Cardiac septum (tissue), 1 donor: Measurements from ENCODE around the gene EPHA4. TPM values are rescaled to one million over a fixed set of nuclear protein-coding genes. Genes with fewer than 3 reads are reported as not detected.

Experiments
- DNase-seq: peaks from one replicate; pipeline ENCODE4 v3.0.0-alpha.2; 2020; ENCODE audit warnings: low spot score
- intact Hi-C: fragments of 100-400 bp; cut with DNase I; formaldehyde crosslinking; loops from one replicate; pipeline ENCODE4 v1.14.0; 2022
- total RNA-seq: library from RNA; stranded (reverse); fragmentation: NEBNext Ultra II Directional; extraction: Animal tissue kit (Norgen Biotek cat#: 25700); gene quantifications from one replicate; pipeline ENCODE4 v1.2.1, GENCODE V29; 2021
- donor health status: DM: no; HTN: no; CAD: no.

The EPHA4 gene
- total RNA-seq, 1 donor from 2014 or later: 72.6 TPM

DNA sequence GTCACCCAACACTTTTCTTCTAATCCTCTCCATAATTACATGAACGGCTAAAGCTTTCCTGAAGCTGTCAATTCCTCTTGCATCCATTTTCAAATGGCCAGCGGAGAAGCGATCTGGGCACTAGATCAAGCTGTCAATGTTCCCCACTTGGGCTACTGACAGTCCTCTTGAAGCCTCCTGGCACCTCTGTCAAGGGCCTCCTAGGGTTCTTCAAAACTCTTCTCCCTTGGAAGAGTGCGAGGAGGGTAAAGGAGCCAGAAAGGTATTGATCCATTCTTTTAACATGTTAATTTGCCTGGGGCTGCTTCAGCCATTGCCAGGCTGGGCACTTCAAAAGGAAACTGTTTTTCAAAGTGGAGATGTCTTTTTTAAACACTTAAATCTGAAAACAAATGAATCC, 19.8 kb downstream of the EPHA4 start:
- no peak for DNase-seq
- intact Hi-C loops: no loop called here

DNA sequence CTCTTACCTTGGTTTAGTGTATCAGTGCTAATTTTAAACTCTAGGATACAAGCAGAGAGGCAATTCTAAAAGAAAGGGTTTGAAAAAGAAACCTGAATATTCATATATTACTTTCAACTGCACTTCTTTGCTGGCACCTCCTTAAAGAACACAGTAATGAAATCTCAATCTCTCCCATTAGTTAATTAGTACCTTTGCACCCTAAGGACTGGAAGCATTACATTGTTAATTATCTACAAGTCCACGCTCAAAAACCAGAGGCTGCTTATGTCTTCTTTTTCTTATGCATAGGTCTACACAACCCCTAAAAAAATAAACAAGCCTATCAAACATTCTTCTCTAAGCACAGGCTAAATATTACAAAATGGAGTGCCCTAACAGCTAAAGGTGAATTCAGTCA, 20.2 kb downstream of the EPHA4 start:
- DNase-seq: no peak
- intact Hi-C loops: no loop called here

DNA sequence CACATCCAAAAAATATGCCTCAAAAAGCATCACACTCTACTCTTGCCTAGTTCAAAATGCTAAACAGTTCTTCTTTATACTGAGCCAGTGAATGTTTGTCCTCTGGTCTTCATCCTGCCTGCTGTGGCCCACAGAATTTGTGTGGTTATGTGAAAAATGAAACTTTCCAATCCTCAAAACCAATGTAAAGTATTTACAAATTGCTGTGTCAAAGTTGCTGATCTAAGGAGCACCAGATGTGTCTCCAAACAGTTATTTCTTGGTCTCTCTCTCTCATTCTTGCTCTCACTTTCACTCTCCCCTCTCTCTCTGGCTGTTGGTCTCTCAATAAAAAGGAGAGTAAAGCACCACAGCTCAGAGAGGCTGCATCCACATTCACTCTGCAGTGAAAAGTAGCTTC, 23.0 kb downstream of the EPHA4 start:
- intact Hi-C loops: no loop called here

DNA sequence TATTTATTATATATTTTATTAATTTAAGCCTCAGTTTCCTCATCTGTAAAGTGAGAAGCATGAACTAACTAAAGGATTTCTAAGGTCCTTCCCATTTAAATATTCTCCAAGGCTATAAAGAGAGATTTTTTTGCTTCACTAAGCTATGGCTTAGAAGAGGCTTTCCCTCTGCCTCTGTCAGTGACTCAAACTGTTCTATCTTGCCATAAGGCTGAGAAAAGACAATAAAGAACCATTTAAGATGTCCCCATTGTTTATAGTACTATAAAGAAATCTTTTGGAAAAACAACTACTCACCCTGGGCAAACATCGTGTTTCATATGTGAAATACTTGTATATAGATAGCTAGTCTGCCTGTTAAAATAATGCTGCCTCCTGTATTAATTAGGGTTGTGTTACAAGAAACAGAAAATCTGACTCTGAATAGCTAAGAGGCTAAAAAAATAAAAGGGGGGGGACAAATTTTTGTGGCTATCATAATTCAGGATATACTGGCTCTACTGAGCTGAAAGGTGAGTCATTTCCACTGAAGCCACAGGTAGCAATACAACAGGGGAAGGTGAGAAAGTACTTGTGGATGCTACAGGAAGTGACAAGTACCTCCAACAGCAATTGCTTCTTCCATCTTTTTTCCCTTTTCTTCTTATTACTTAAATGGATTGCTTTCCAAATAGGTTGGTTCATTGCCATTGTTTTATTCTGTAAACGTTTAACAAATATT, 25.4 kb downstream of the EPHA4 start:
- no peak for DNase-seq
- intact Hi-C loops: no loop called here

More for the DNA sequence above, 23.0 kb downstream of the EPHA4 start:
- DNase-seq: no peak

DNA sequence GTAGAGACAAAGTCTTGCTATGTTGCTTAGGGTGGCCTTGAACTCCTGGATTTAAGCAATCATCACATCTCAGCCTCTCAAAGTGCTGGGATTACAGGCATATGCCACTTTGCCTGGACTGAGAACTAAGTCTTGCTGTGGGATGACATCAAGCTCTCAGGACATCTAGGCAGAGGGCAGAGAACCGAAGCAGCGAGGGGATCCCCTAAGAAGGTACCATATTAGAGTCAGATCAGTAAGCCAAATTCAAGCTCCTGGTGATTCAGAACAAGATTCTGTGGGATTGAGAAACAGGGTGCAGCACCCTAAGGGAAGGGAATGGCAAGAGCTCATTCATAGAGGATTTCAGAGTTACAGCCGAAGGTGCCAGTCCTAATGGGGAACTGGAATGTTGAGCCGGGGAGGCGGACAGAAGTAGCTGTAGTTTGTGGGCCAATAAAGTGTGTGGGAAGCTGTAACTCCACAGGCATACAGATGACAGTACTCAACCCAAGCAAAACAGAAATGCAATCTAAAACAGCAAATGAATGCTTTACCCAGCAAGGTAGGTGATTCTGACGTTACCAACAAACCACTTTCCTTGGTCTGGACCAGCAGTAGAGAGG, 30.9 kb downstream of the EPHA4 start:
- DNase-seq: no peak
- intact Hi-C loops: no loop called here

DNA sequence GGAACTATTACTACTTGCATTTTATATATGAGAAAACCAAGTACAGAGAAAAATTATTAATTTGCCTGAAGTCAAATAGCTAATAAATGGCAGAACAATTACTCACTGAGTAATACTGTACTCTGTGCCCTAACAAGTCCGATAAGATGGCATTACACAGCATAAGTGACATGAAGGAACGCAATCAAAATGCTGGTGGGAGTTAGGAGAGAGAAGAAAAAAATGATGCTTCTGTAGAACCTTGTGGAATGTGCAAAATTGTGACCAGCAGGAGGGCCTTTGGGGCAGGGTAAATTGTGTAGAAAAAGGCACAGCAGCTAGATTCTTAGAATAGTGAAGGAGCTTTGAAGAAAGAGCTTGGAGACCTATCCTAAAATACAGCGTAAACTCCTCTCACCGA, 32.9 kb downstream of the EPHA4 start:
- no peak for DNase-seq
- intact Hi-C loops: no loop called here

DNA sequence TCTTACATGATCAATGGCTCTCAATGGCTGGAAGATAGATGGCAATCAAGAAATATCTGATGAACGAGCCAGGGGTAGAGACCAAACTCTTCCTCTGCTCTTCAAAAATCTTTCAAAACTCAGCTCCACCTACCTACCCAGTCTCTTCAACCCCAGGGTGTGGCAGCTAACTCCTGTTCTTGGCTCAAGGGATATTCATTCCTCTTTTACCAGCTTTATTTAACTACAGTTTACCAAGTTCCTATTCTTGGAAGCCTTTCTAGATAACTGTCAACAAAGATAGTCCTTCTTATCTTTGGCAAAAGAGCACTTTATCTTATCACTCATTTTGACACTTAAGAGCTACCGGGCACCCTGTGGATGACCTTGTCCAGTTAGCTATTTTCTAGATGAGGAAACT, 36.3 kb downstream of the EPHA4 start:
- no peak for DNase-seq
- intact Hi-C loops: no loop called here

DNA sequence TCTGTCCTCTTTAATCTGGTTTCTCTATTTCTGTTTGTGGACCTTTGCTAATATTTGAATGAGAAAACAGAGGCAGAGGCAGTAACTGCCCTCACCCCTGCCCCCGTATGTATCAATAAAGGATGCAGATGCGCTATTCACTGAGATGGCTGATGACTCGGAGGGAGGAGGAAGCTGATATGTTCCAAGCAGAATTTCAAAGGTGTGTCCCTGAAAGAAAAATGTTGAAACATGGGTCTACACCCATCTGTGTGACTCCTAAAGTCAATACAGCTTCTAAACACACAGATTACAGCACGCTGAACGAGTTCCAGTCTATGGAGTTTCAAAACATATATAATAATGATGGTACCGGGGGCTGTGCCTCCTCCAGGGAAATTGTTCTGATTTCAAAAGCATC, 38.8 kb downstream of the EPHA4 start:
- intact Hi-C loops: no loop called here
- no peak for DNase-seq

DNA sequence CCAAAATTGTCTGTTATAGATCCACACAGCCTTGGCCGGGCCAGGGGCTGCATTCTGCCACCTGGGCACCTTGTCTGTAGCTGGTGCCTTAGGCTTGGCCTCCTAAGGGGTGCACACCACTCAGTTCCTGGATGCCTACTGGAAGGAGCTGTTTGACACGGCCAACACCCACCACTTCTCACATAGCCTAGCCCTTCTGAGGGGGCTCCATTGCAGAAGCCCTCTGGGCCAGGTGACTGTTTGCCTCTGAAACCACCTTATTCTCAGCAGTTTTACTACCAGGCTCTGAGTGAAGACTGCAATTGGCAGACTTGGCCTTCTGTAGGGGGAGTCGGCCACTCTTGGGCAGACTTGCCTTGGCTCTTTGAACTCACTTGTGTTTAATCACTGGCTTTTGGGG, 39.5 kb downstream of the EPHA4 start:
- intact Hi-C loops: loop anchor here (1.0 kb wide), 1 partner anchor 28 kb away; no protein-coding TSS in a partner anchor
- no peak for DNase-seq

DNA sequence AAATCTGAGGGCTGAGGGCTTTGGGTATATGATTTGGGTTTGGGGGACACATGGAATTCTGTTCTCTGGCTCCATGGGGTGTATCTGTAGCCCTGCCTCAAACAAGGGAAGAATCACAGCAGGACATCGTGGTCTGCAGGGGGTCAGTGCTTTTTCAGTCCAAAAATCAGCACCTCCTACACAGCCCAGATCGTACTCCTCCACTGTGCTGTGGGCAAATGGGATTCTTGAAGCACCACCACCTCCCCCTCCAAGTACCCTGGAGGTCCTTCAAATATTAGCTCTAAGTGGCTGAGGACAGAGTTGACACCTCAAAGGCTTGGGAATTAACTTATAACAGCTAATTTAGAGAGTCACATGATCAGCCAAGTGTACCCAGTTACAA, 41.5 kb downstream of the EPHA4 start:
- DNase-seq: no peak
- intact Hi-C loops: no loop called here

DNA sequence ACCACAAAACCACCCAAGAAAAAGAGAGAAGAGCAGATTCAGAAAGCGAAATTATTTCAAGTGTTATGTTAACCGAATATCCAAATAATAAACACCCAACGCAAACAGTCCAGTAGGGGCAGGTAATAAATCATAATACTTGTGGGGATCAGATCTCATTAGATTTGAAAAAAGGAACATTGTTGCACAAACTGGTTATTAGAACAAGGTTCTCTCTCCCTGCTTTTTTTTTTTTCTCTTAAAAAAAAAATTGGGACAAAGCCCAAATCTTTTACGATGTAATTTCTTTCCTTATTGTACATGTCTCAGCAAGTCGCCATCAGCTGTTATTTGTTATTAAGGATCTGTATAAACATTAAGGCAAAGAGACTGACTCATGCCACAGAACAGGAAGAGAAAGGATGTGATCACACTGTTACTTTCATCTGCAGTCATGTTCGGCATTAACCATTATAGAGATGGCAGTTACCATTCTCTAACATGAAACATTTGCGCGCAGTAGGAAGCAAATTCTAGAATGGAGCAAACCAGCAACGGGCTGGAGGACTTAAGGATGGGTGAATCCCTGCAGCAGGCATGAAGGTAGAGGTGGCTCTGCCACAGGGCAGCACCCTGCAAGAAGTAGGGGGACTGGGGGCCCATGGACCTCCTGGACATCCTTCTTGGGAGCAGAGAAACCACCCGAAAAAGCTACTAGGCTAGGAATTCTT, 42.0 kb downstream of the EPHA4 start:
- DNase-seq: no peak
- intact Hi-C loops: loop anchor here (5.0 kb wide), 2 partner anchors 42 to 293 kb away; partner anchors contain the start of gene EPHA4

DNA sequence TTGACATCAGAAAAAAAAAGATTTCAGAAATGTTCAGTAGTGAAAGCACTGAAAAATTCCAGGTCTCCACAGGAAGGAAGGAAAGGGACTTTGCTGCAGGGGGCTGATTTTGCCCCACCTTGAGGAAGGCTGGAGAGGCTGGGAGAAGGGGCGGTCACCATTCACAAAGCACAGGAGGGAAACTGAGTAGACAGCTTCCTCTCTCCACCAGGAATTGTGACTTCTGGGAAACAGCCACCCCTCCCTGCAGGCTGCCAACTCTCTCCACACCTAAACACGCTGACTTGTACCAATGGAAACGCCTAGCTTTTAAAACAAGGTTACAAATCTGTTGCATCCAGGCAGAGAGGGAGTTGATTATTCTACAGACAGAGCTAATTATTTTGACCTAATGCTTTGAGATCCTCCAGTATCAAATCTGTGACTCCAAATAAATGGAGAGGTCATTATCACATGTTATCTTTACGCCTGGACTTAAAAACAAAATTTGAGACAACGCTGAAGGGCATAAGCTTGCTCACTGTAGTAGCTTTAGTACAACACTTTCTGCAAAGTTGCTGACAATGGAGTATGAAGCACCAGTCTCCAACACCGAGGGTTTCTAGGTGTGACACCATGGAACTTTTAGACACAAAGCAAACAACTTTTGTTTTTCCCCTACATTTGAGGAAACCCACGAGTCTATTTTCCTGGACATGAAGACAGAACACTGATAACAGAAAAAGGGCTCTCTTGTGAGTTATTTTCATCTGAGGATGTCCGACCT, 42.7 kb downstream of the EPHA4 start:
- no peak for DNase-seq
- intact Hi-C loops: loop anchor here (5.0 kb wide), 2 partner anchors 43 to 292 kb away; partner anchors contain the start of gene EPHA4

DNA sequence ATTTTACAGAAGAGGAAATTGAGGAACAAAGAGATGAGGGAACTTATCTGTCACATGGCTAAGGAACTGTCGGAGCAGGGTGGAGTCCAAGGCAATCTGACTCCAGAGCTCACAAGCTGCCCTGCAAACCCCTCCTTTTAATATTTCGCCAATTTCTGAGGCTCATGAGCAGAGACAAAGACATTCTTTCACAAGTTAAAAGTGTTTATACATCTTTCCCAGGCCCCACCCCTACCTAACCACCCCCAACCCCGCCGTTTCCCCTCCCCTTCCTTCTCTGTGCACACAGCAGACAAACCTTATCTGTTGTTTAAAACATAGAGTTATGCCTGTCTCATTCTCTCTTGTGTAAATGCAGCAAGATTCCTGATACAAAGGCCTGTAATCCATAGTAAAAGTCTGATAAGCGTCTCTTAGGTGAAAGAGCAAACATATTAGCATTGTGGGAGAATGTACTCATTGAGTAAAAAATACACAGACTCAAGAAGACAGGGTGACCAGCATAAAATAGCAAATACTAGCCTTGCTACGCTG, 44.3 kb downstream of the EPHA4 start:
- intact Hi-C loops: loop anchor here (5.0 kb wide), 2 partner anchors 44 to 291 kb away; partner anchors contain the start of gene EPHA4
- DNase-seq: no peak

DNA sequence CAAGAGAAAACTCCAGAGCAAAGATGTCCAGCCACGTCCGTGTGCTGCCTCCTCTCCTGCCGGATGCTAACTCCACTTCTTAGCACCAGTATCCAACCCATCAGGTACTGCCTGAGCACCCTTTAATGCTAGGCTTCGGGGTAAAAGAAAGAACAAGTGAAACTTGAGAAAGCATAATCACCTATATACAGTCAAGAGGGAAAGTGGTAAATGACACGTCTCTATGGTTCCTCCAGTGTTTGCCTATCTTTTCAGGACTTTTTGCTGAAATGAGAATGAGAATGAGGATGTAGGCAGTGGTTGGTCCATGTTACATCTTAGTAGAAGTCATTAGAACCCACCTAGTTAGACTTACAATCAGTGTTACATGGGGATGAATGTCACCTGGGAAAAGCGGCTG, 47.9 kb downstream of the EPHA4 start:
- intact Hi-C loops: no loop called here
- DNase-seq: no peak

DNA sequence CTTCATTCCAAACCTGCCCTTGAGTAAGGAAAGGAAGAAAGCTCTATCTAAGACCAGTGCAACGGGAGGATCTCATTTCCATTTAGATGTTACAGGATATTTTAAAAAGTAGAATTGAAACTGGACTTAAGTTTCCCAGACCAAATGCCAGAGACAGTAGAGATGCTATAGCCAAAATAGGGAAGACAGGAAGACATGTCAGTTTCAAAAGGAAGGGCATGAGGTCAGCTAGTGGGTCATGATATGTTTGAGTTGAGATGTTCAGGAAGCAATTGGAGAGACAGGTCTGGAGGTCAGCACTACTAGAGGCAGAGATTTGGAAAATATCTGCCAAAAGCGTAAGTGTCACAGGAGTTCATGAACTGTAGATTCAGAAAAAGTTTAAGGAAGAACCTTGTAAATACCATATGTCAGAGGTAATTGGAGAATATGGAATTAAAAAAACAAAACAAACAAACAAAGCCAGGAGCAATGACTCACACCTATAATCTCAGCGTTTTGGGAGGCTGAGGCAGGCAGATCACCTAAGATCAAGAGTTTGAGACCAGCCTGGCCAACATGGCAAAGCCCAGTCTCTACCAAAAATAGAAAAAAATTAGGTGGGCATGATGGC, 50.8 kb downstream of the EPHA4 start:
- DNase-seq: no peak
- intact Hi-C loops: no loop called here

DNA sequence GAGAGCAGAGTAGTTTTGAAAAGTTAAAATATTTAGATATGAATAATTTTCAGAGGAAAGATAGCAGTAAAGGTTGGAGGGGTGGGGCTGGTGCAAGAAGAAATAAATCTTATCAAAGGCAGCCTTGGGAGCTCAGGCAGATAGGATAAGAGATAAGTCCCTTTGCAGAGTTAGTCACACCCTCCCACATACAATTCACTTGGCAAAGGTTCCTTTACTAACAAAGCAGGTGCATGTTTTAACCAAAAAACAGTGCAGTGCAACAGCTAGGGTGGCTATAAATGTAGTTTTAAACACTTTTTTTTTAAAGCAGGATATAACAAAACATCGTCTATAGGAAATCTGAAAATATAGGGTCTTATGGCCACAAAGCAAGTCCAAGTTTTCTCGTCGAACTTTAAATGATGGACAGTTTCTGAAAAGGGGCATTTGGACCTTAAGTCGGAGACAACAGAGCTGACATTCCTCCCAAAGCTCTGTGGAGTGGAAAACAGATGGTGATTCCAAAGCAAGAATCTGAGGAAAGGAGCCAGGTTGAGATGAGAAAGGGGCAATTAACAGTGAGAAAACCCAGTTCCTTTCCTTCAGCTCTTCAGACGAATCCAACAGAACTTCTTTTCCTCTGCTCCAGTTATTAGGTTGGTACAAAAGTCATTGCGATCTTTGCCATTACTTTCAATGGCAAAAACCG, 53.0 kb downstream of the EPHA4 start:
- intact Hi-C loops: loop anchor here (5.0 kb wide), 1 partner anchor 97 kb away; no protein-coding TSS in a partner anchor

DNA sequence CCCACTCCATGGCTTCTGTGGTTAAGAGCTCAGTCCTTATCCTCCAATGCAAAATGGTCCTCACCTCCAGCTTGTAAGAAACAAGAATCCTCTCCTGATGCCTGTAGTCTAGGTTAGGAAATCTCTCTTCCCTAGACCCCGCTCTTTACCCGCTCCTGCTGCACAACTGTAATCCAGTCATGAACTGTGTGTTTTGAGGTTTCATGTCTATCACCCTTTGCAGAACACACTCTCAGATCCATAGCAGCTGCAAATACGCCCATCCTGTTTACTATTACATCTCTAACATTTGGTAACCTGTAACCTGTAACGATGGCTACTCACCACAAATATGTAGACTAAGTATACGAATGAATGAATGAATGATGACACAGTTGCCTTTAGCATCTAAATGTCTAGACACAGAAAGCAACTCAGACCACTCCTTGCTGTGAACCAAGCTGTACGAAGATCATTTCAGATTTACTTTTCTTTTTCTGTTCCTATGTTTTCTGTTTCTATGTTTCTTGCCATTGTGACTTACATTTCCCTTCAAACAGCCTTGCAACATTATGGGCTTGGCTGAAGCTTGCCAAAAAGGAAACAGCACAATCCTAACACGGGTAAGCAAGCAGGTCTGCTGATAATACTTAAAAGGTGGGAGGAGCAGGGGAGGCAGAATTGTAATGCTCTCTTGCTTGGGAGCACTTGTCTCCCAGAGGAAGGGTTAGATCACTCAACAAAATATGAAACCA, 53.7 kb downstream of the EPHA4 start:
- no peak for DNase-seq
- intact Hi-C loops: loop anchor here (5.0 kb wide), 1 partner anchor 96 kb away; no protein-coding TSS in a partner anchor

More for the DNA sequence above, 53.0 kb downstream of the EPHA4 start:
- no peak for DNase-seq

DNA sequence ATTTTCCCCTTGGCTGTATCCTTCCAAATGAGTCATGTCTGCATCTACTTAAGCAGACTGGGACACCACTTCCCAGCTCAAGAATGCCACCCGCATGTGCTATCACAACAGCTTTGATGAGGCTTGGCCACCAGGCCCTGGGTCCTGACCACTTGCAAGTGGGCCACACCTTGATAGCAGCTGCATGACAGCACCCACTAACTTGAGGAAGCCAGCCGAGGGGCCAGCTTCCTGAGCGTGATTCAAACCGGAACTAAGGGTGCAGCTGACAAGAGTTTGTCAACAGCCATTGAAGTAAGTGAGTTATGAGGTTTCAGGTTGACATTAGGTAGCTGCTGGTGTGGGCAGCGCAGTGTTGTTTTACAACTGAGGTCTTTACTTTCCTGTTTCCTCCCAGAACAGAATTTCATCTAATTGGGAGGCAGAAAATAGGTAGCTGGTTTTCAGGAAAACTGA, 54.4 kb downstream of the EPHA4 start:
- intact Hi-C loops: loop anchor here (5.0 kb wide), 1 partner anchor 95 kb away; no protein-coding TSS in a partner anchor
- DNase-seq: peak; percentile 75
